ENCODE results near the gene LRIG1.

The LRIG1 gene

DNA sequence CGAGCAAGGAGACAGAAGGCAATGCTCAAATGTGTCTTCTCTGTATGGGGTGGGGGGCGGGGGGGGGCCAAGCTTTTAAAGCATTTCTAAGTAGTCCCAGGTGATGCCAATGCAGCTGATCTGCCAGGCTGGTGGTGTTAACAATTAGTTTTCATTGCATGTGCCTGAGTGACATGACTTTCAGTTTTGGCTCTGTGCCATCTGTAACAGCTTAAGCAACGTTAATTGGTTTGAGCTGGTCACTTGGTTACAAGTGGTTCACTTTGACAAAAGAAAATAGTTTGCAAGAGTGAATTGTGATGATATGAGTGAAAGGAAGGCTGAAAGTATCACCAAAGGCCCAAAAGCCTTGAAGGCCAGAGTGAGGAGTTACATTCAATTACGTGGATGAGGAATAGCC is 26.4 kb upstream of the LRIG1 start:
- peak; percentile 45; the same call in 1 of the 2 replicates for TF ChIP-seq NFIC (IDR thresholded peaks at IDR 0.05)
- TF ChIP-seq, protein P1, sequence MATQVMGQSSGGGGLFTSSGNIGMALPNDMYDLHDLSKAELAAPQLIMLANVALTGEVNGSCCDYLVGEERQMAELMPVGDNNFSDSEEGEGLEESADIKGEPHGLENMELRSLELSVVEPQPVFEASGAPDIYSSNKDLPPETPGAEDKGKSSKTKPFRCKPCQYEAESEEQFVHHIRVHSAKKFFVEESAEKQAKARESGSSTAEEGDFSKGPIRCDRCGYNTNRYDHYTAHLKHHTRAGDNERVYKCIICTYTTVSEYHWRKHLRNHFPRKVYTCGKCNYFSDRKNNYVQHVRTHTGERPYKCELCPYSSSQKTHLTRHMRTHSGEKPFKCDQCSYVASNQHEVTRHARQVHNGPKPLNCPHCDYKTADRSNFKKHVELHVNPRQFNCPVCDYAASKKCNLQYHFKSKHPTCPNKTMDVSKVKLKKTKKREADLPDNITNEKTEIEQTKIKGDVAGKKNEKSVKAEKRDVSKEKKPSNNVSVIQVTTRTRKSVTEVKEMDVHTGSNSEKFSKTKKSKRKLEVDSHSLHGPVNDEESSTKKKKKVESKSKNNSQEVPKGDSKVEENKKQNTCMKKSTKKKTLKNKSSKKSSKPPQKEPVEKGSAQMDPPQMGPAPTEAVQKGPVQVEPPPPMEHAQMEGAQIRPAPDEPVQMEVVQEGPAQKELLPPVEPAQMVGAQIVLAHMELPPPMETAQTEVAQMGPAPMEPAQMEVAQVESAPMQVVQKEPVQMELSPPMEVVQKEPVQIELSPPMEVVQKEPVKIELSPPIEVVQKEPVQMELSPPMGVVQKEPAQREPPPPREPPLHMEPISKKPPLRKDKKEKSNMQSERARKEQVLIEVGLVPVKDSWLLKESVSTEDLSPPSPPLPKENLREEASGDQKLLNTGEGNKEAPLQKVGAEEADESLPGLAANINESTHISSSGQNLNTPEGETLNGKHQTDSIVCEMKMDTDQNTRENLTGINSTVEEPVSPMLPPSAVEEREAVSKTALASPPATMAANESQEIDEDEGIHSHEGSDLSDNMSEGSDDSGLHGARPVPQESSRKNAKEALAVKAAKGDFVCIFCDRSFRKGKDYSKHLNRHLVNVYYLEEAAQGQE (IDR thresholded peaks at IDR 0.05; ENCODE audit: low read depth), result no peak

DNA sequence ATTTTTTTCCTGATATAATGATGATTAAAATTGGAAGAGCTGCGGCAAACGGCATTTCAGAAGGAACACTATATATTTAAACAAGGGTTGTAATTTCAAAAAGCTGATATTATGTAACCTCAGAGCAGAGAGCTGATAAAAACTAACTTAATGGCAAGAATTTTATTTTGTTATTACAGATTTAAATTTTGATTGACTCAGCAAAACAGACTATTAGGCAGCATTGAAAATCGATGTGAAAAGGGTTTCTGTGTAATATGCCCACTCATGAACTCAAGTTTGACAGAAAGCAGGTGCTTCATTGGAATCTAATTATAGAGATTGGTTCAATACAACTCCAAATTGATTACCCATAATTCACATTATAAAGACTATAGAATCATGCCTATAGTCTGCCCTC is 24.9 kb upstream of the LRIG1 start:
- TF ChIP-seq MAX (IDR thresholded peaks at IDR 0.05), result no peak
- no peak for TF ChIP-seq EGR1 (IDR thresholded peaks at IDR 0.05)
- TF ChIP-seq RAD21 (IDR thresholded peaks at IDR 0.05; ENCODE audit: low read depth), result no peak
- TF ChIP-seq TEAD4 (IDR thresholded peaks at IDR 0.05), result no peak
- no peak for TF ChIP-seq CREB1 (IDR thresholded peaks at IDR 0.05; ENCODE audit: low read depth)
- no peak for TF ChIP-seq TAF1 (IDR thresholded peaks at IDR 0.05; ENCODE audit: low read depth)
- no peak for TF ChIP-seq CEBPB (IDR thresholded peaks at IDR 0.05)

GRCh38 chr3:66520724-66521123 is 19.9 kb upstream of the LRIG1 start:
- TF ChIP-seq RAD21 (IDR thresholded peaks at IDR 0.05; ENCODE audit: low read depth) (no peak), CEBPB (IDR thresholded peaks at IDR 0.05) (no peak), TCF12 (IDR thresholded peaks at IDR 0.05; ENCODE audit: low read depth) (no peak), FOXM1 (IDR thresholded peaks at IDR 0.05; ENCODE audit: borderline replicate concordance, low read depth) (no peak), TAF1 (IDR thresholded peaks at IDR 0.05; ENCODE audit: low read depth) (no peak), ZBTB7A (IDR thresholded peaks at IDR 0.05; ENCODE audit: low read depth) (no peak), NFIC (IDR thresholded peaks at IDR 0.05) (no peak), USF1 (IDR thresholded peaks at IDR 0.05) (no peak), TEAD4 (IDR thresholded peaks at IDR 0.05) (no peak), EGR1 (IDR thresholded peaks at IDR 0.05) (no peak), EP300 (IDR thresholded peaks at IDR 0.05; ENCODE audit: borderline replicate concordance) (no peak)
- TF ChIP-seq, protein P1 (IDR thresholded peaks at IDR 0.05; ENCODE audit: low read depth), result no peak

- TF ChIP-seq RAD21 (IDR thresholded peaks at IDR 0.05; ENCODE audit: low read depth), result no peak
- TF ChIP-seq MAX (IDR thresholded peaks at IDR 0.05), result no peak
- TF ChIP-seq USF1 (IDR thresholded peaks at IDR 0.05), result no peak
- no peak for TF ChIP-seq CREB1 (IDR thresholded peaks at IDR 0.05; ENCODE audit: low read depth)
Measured at GRCh38 chr3:66518644-66519043, 17.8 kb upstream of the LRIG1 start.

GRCh38 chr3:66518126-66518525 is 17.3 kb upstream of the LRIG1 start:
- TF ChIP-seq FOXM1 (IDR thresholded peaks at IDR 0.05; ENCODE audit: borderline replicate concordance, low read depth), result no peak
- TF ChIP-seq ZBTB7A (IDR thresholded peaks at IDR 0.05; ENCODE audit: low read depth), result no peak
- no peak for TF ChIP-seq CEBPB (IDR thresholded peaks at IDR 0.05)
- TF ChIP-seq, protein P1 (IDR thresholded peaks at IDR 0.05; ENCODE audit: low read depth), result no peak
- TF ChIP-seq RAD21 (IDR thresholded peaks at IDR 0.05; ENCODE audit: low read depth), result no peak
- no peak for TF ChIP-seq NFIC (IDR thresholded peaks at IDR 0.05)
- no peak for TF ChIP-seq YY1 (IDR thresholded peaks at IDR 0.05; ENCODE audit: low read depth)
- TF ChIP-seq TEAD4 (IDR thresholded peaks at IDR 0.05), result no peak
- no peak for TF ChIP-seq USF1 (IDR thresholded peaks at IDR 0.05)
- TF ChIP-seq MAX (IDR thresholded peaks at IDR 0.05), result no peak
- TF ChIP-seq EP300 (IDR thresholded peaks at IDR 0.05; ENCODE audit: borderline replicate concordance), result no peak
- TF ChIP-seq EGR1 (IDR thresholded peaks at IDR 0.05), result no peak
- no peak for TF ChIP-seq TCF12 (IDR thresholded peaks at IDR 0.05; ENCODE audit: low read depth)

Data from Ishikawa (cell line).